Measurements from ENCODE around the gene ROBO2. TPM values are rescaled to one million over a fixed set of nuclear protein-coding genes. Genes with fewer than 3 reads are reported as not detected.

The ROBO2 gene
- total and polyA plus RNA-seq, 2 experiments from 2014 or later = 1.5 to 7.8 TPM

GRCh38 chr3:77240072-77240650 is 200.3 kb downstream of the ROBO2 start:
- 0 out of 2 replicates have a peak, but pooled peaks cover 7% of the 10 kb centered on the region for H3K9me2 ChIP-seq (ENCODE audit: insufficient read depth)
- no peak overlapping the region for H2AFZ ChIP-seq
- TF ChIP-seq POLR2AphosphoS5 (IDR thresholded peaks at IDR 0.05; ENCODE audit: low read depth) (no peak), CTCF (conservative IDR thresholded peaks at IDR 0.05; ENCODE audit: low read depth in 2 of 2) (no peak), ZNF114 (CRISPR knock-in tag; IDR thresholded peaks at IDR 0.05) (no peak), JUNB (IDR thresholded peaks at IDR 0.05; ENCODE audit: unreplicated experiment) (no peak), ZNF462 (CRISPR knock-in tag; IDR thresholded peaks at IDR 0.05) (no peak), STAT1 (IDR thresholded peaks at IDR 0.05; ENCODE audit: unreplicated experiment) (no peak), ETS1 (IDR thresholded peaks at IDR 0.05) (no peak), ZNF331 (CRISPR knock-in tag; IDR thresholded peaks at IDR 0.05; ENCODE audit: low read depth) (no peak), REST (IDR thresholded peaks at IDR 0.05; ENCODE audit: unreplicated experiment) (no peak), CREB1 (CRISPR knock-in tag; IDR thresholded peaks at IDR 0.05; ENCODE audit: low read depth) (no peak), EZH2phosphoT487 (IDR thresholded peaks at IDR 0.05; ENCODE audit: unreplicated experiment) (no peak), EZH2 (IDR thresholded peaks at IDR 0.05; ENCODE audit: low read depth, unreplicated experiment) (no peak)
- no peaks in the 10 kb centered on the region for H3K4me1 ChIP-seq (ENCODE audit: insufficient read depth)
- H3K27ac ChIP-seq (ENCODE audit: low read depth) = no peak overlapping the region
- DNase-seq (ENCODE audit: low spot score) (no peak), ATAC-seq (no peak)
- H3K4me2 ChIP-seq = no peak overlapping the region
- 0 out of 2 replicates have a peak, but pooled peaks cover 3% of the 10 kb centered on the region for H3K36me3 ChIP-seq (ENCODE audit: insufficient read depth)
- H4K20me1 ChIP-seq (replicated peaks; ENCODE audit: insufficient read depth) = no peaks in the 10 kb centered on the region
- Mint-ChIP-seq H3K4me3 (no peak overlapping the region), H3K36me3 (ENCODE audit: low read depth) (peaks cover 21% of the 10 kb centered on the region), H3K4me1 (no peaks in the 10 kb centered on the region), H3K27me3 (ENCODE audit: insufficient read depth, low read depth, poor library complexity) (peaks cover 2% of the 10 kb centered on the region), H3K9me3 (peaks cover 17% of the 10 kb centered on the region), H3K27ac (no peak overlapping the region)
- no peaks in the 10 kb centered on the region for H3K27me3 ChIP-seq (ENCODE audit: insufficient read depth)
- H3K79me2 ChIP-seq (replicated peaks; ENCODE audit: insufficient read depth) = no peaks in the 10 kb centered on the region
- H3F3A ChIP-seq (replicated peaks; ENCODE audit: low read depth) = no peaks in the 10 kb centered on the region
- H3K4me3 ChIP-seq = no peak overlapping the region
